Stimulated activated CD8-positive, alpha-beta memory T cell treated with anti-CD3 and anti-CD28 coated beads, Interleukin-2, amount 100 ng/mL, for 1 hour (primary cell): Measurements from ENCODE around the gene CD3G.

Source experiments
- DNase-seq, 2 donors: peaks; one replicate each; pipeline ENCODE4 v3.0.0-alpha.2; 2020; ENCODE audit warnings: low read depth in 2 of 2

The CD3G gene

DNA sequence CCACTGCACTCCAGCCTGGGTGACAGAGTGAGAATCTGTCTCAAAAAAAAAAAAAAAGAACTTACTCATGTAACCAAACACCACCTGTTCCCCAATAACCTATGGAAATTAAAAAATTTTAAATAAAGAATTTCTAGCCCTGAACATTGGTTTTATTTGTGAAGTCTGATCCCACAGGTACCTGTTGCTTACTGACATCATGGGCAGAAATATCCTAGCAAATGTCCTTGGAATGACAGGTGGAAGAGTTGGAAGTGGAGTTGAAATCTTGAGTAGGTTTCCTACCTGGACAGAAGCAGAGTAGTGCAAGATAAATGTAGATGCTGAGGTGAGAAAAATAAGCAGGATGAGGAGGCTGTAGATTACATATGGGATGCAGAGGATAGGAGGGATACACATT, 18.9 kb upstream of the CD3G start:
- DNase-seq = no peak

DNA sequence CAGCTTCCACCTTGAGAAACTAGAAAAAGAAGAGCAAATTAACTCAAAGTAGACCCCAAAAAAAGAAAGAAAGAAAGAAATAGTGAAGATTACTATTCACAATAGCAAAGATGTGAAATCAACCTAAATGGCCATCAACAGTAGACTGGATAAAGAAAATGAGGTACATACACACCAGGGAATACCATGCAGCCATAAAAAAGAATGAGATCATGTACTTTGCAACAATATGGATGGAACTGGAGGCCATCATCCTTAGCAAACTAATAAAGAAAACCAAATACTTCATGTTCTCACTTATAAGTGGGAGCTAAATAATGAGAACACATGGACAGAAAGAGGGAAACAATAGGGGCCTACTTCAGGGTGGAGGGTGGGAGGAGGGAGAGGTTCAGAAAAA, 15.4 kb upstream of the CD3G start:
- DNase-seq = no peak

GRCh38 chr11:118334745-118335144, 9.4 kb upstream of the CD3G start:
- DNase-seq = no peak

- DNase-seq = peak; percentile 78 to 80
Observed at GRCh38 chr11:118338637-118339061, 5.5 kb upstream of the CD3G start.

DNA sequence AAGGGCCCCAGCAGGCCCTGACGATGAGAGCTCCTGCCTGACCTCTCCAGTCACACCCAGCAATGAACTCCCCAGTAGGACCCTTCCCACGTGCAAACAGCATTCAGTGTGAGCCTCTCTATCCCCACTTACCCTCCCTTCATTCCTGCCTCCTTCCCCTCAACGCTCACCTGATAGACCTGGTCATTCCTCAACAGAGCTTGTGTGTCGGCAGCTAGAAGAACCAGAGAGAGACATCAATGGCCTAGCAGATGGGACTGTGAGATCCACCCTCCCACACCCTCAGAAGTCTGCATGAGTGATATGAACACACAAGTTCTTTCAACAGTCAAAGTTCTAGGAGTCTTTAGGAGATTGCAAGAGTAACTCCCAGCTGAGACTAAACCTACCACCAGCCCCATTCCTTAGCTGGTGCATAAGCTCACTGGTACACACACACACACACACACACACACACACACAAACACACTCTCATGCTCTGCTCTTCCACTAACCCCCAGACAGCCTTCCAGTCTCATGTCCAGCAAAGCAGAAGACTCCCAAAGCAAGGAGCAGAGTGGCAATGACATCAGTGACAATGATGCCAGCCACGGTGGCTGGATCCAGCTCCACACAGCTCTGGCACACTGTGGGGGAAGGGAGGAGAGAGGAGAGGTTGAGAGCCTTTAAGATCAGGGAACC, 4.7 kb upstream of the CD3G start:
- no peak for DNase-seq

DNA sequence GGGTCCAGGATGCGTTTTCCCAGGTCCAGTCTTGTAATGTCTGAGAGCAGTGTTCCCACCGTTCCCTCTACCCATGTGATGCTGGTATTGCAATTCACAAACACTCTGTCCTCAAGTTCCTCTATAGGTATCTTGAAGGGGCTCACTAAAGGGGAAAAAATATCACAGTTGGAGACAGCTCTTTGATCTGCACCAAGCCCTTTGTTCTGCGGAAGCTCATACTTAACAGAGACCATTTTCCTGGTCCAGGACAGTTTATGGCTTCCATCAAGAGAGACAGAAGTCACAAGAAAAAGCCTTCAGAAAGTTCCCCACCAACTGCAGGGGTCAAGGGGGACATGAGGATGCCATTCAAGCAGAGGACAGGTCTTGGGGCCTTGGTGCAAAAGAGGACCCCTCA, 3.7 kb upstream of the CD3G start:
- DNase-seq = no peak

- no peak for DNase-seq
Observed at GRCh38 chr11:118341261-118341660, 2.9 kb upstream of the CD3G start.

- DNase-seq = no peak
Observed at GRCh38 chr11:118341815-118342489, 2.2 kb upstream of the CD3G start.

GRCh38 chr11:118342503-118343161, 1.5 kb upstream of the CD3G start, which contains the start of gene CD3D:
CD3D (minus strand) TSS chr11:118342705; CDS start chr11:118342607, 98 bp downstream.
- DNase-seq = peak; percentile 20 to 39

DNA sequence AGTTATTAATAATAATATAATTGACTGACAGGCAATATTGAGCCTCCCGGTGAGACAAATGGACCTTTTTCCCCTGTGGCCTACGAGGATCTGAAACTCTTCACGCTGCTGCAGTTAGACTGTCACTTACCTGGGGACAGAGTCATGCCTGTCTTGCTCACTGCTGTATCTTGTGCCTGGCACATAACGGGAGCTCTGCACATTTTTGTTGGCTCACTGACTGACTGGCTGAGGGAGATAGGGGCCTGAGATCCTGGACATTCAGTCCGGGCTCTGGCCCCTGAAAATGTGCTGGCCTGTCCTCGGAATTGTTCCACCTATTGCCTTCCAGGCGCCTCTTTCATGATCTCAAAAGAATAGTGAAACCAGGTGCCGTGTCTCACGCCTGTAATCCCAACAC, 896 bp upstream of the CD3G start:
- no peak for DNase-seq

- no peak for DNase-seq
Observed at GRCh38 chr11:118349475-118349874, 5.3 kb downstream of the CD3G start.

- DNase-seq = no peak
Observed at GRCh38 chr11:118353084-118353710, 9.1 kb downstream of the CD3G start.

GRCh38 chr11:118358071-118358470, 13.9 kb downstream of the CD3G start:
- DNase-seq = no peak

DNA sequence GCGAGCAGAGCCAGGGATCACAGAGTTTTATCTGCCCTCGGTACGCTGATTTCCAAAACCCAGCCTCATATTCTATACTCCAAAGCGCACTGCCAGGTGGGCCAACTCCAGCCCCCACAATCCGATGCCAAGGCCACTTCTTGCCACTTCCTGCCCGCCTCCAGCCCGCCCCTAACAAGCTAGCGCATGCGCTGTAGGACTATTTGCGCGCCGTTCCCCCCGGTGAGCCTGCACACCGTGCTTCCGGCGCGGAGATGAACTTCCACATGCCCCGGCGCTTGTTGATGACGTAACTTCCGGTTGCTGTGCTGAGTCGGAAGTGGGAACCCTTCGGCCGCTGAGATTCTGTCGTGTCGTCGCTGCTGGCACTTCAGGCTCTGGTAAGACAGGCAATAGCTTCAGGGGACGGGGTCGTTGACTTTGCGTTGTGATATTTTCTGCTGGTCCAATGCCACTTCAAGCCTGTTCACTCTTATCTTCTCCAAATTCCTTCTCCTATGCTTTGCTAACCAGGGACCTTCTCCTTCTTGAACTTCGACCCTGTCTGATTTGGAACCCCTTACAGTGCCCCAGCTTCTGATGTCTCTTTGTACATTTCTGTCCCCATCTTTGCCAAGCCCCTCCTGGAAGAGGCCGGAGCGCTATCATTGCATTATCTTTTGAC, 15.3 kb downstream of the CD3G start, which contains the start of gene UBE4A:
Gene UBE4A, plus strand, starts transcription at position 306 of the 664 bp plus-strand sequence. CDS start 5,481 bp downstream, outside the sequence.
- peak; percentile 95 to 97 for DNase-seq

DNA sequence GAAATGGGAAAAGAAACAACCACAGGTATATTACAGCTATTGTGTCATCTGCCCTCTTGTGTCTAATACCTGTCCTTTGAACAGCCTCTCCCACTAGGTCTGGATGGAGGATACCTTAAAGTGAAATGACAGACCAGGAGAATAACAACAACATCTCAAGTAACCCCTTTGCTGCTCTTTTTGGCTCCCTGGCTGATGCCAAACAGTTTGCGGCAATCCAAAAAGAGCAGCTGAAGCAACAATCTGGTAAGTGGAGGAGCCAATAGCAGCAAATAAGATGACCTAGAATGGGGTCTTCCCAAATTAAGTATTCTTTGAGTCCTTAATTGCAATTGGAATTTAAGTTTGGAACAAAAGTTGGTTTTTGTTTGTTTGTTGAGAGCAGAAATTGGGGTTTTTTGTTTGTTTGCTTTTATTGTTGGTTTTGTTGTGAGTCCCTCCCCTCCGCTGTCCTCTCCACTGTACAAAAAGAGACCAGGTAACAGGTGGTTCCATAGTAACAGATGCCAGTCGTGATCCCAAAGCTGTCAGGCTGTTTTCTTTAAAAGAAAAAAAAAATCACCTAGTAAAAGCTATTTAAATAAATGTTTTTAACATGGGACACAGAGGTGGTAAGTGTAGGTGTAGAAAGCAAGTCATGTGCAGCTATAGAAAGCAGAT, 20.9 kb downstream of the CD3G start:
- no peak for DNase-seq

DNA sequence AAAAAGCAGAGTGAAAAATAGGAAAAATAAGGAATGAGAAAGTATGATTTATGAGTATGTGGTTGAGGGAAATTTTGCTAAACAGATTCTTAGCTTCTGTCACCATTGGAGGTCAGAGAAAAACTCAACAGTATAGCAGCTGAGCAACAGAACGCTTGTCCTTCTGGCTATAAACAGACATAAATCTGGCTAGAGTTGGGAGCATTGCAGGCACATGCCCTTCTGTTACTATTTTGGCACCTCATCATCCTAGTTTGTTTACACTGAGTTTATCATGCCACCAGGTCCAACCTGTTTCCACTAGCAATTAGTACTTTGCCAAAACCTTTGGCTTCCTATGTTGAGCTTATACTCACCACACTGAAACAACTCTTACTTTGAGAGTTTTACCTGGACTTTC, 22.1 kb downstream of the CD3G start:
- no peak for DNase-seq

- DNase-seq = no peak
Observed at GRCh38 chr11:118370774-118371173, 26.6 kb downstream of the CD3G start.

DNA sequence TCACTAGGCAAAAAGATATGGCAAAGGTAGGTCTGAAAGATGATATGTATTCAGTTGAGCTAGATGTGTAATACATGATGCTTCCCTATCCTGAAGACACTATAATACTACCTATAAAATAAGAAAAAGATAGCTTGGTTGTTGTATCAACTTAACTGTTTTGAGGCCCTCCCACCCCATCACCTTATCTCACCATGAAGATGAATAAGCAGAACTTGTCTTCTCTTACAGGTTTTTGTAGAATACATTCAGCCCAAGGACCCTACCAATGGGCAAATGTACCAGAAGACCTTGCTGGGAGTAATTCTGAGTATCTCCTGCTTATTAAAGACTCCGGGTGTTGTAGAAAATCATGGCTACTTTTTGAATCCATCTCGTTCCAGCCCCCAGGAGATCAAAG, 29.1 kb downstream of the CD3G start:
- DNase-seq = no peak

DNA sequence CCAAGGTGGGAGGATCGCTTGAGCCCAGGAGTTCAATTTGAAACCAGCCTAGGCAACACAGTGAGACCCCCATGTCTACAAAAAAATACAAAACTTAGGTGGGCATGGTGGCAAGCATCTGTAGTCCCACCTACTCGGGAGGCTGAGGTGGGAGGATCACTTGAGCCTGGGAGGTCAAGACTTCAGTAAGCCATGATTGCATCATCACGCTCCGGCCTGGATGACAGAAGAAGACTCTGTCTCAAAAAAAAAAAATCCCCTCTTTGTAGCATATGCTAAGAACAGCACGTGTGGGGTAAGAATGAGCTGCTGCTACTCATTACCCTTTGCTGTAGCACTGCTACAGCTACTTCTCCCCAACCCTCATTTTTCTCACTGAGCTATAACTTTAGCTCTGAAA, 29.7 kb downstream of the CD3G start:
- no peak for DNase-seq

GRCh38 chr11:118374729-118375128, 30.6 kb downstream of the CD3G start:
- DNase-seq = no peak

GRCh38 chr11:118375978-118376377, 31.8 kb downstream of the CD3G start:
- no peak for DNase-seq
